ENCODE results near the gene SPC25. TPM values are rescaled to one million over a fixed set of nuclear protein-coding genes. Genes with fewer than 3 reads are reported as not detected.

SPC25 gene
- total RNA-seq, 1 experiment from 2014 or later, result 29.8 TPM

DNA sequence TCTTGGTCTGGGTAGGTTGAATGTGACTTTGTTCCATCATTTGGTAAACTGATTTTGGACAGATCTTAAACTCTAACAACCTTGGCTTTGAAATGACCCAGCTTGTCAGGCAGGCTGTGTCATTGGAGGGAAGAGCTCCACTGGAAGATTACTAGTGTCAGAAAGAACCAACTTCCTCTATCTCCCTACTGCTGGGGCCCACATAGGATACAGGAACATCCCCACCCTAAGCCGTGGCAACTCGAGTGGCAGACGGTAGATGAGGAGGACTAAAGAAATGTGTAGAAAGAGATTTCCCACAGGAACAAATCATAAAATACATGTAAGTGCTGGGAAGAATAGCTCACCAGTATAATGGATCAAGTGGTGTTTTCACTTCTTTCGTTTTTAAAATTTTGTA lies 6.6 kb upstream of the SPC25 start:
- no peak overlapping the region for H3K9ac ChIP-seq (ENCODE audit: low read length)
- intact Hi-C loops (cut with micrococcal nuclease), result no loop called here
- no peaks in the 10 kb centered on the region for H3K9me3 ChIP-seq (ENCODE audit: control insufficient read depth in 1 of 2, insufficient read depth in 1 of 2, low read depth in 1 of 2, low read length in 2 of 2)
- H3K36me3 ChIP-seq (ENCODE audit: control insufficient read depth in 1 of 2, insufficient read depth in 2 of 2, low read length in 2 of 2), result no peaks in the 10 kb centered on the region
- no peak overlapping the region for H3K27ac ChIP-seq (ENCODE audit: low read depth, low read length)
- H4K20me1 ChIP-seq (ENCODE audit: insufficient read depth), result no peaks in the 10 kb centered on the region
- BruUV-seq (replicated peaks), result no TSS peak
- TF ChIP-seq, protein P1, sequence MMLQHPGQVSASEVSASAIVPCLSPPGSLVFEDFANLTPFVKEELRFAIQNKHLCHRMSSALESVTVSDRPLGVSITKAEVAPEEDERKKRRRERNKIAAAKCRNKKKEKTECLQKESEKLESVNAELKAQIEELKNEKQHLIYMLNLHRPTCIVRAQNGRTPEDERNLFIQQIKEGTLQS (IDR thresholded peaks at IDR 0.05), result no peak
- no peak overlapping the region for H2AFZ ChIP-seq (ENCODE audit: low read depth, low read length, poor library complexity, severe bottlenecking)
- CTCF ChIA-PET, result no interaction called here
- H3K4me2 ChIP-seq (ENCODE audit: low read length), result no peak overlapping the region
- H3K4me3 ChIP-seq (replicated peaks in 1 of 2; ENCODE audit: low read depth in 1 of 2, low read length in 2 of 2), result no peak overlapping the region
- no peaks in the 10 kb centered on the region for H3K27me3 ChIP-seq (ENCODE audit: insufficient read depth, low read length)
- no peaks in the 10 kb centered on the region for H3K4me1 ChIP-seq (ENCODE audit: control insufficient read depth in 1 of 2, insufficient read depth in 2 of 2, low read length in 2 of 2)
- H3K79me2 ChIP-seq (ENCODE audit: insufficient read depth, low read length), result no peaks in the 10 kb centered on the region
- DNase-seq (ENCODE audit: low read depth, low spot score) (no peak), ATAC-seq (no peak)
- no peaks in the 10 kb centered on the region for H3K9me2 ChIP-seq (ENCODE audit: insufficient read depth)
- RAD21 ChIA-PET (ENCODE audit: low non-redundant PET in 1 of 2, low total read pairs in 2 of 2, uncharacterized antibody in 2 of 2, unreplicated experiment in 2 of 2), result no interaction called here
- POLR2A ChIA-PET, result no interaction called here

DNA sequence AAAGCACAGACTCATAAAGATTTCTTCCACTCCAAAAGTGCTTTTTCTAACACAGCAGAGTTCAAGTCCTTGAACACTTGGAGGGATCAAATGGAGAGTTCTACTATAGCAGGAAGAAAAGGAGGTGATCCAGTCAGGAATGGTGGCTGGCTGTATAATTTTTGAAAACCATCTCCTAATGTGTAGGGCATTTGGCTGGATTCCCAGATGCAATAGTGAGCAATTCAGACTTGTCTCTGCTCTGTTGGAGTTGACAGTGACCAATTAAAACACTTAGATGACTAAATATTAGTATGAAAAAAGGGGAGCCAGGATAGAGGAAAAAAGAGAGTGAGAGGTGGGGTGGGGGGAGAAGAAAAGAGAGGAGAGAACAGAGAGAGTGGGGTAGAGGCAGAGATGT lies 5.5 kb upstream of the SPC25 start:
- Histone ChIP-seq H3K27me3 (ENCODE audit: insufficient read depth, low read length) (no peaks in the 10 kb centered on the region), H3K4me3 (replicated peaks in 1 of 2; ENCODE audit: low read depth in 1 of 2, low read length in 2 of 2) (no peak overlapping the region), H3K36me3 (ENCODE audit: control insufficient read depth in 1 of 2, insufficient read depth in 2 of 2, low read length in 2 of 2) (no peaks in the 10 kb centered on the region), H3K27ac (ENCODE audit: low read depth, low read length) (no peak overlapping the region), H3K4me2 (ENCODE audit: low read length) (no peak overlapping the region), H3K9ac (ENCODE audit: low read length) (no peak overlapping the region), H3K4me1 (ENCODE audit: control insufficient read depth in 1 of 2, insufficient read depth in 2 of 2, low read length in 2 of 2) (peaks cover 1 to 3% of the 10 kb centered on the region in 2 experiments; a peak in 3 of 4 replicates), H2AFZ (ENCODE audit: low read depth, low read length, poor library complexity, severe bottlenecking) (no peak overlapping the region), H3K79me2 (ENCODE audit: insufficient read depth, low read length) (no peaks in the 10 kb centered on the region), H4K20me1 (ENCODE audit: insufficient read depth) (no peaks in the 10 kb centered on the region), H3K9me2 (ENCODE audit: insufficient read depth) (no peaks in the 10 kb centered on the region), H3K9me3 (ENCODE audit: control insufficient read depth in 1 of 2, insufficient read depth in 1 of 2, low read depth in 1 of 2, low read length in 2 of 2) (no peaks in the 10 kb centered on the region)
- ChIA-PET CTCF (no interaction called here), POLR2A (no interaction called here), RAD21 (ENCODE audit: low non-redundant PET in 1 of 2, low total read pairs in 2 of 2, uncharacterized antibody in 2 of 2, unreplicated experiment in 2 of 2) (no interaction called here)
- intact Hi-C loops (cut with micrococcal nuclease), result no loop called here
- ATAC-seq (no peak), DNase-seq (ENCODE audit: low read depth, low spot score) (no peak)
- BruUV-seq (replicated peaks), result no TSS peak
- no peak for TF ChIP-seq ELF1 (IDR thresholded peaks at IDR 0.05; ENCODE audit: borderline replicate concordance, low read depth)
- TF ChIP-seq EZH2phosphoT487 (IDR thresholded peaks at IDR 0.05; ENCODE audit: borderline replicate concordance), result no peak
- no peak for TF ChIP-seq JUND (IDR thresholded peaks at IDR 0.05)
- no peak for TF ChIP-seq POLR2AphosphoS5 (IDR thresholded peaks at IDR 0.05; ENCODE audit: low read depth, low read length)
- TF ChIP-seq SIN3A (IDR thresholded peaks at IDR 0.05; ENCODE audit: low read depth), result no peak
- TF ChIP-seq SP1 (IDR thresholded peaks at IDR 0.05; ENCODE audit: low read depth), result no peak
- no peak for TF ChIP-seq ZNF274 (IDR thresholded peaks at IDR 0.05; ENCODE audit: low read depth, low read length)
- TF ChIP-seq, protein P2, sequence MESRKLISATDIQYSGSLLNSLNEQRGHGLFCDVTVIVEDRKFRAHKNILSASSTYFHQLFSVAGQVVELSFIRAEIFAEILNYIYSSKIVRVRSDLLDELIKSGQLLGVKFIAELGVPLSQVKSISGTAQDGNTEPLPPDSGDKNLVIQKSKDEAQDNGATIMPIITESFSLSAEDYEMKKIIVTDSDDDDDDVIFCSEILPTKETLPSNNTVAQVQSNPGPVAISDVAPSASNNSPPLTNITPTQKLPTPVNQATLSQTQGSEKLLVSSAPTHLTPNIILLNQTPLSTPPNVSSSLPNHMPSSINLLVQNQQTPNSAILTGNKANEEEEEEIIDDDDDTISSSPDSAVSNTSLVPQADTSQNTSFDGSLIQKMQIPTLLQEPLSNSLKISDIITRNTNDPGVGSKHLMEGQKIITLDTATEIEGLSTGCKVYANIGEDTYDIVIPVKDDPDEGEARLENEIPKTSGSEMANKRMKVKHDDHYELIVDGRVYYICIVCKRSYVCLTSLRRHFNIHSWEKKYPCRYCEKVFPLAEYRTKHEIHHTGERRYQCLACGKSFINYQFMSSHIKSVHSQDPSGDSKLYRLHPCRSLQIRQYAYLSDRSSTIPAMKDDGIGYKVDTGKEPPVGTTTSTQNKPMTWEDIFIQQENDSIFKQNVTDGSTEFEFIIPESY (IDR thresholded peaks at IDR 0.05; ENCODE audit: extremely low read depth, insufficient replicate concordance, low read length), result no peak

All from HCT116 (cell line).